GM18870 (cell line): ENCODE data around the gene LOXL1.
A peak's percentile ranks its signal among the peaks of the same experiment; 100 is the strongest.
"Not testable (repeated sequence)": the region's sequence is repeated elsewhere in the genome, so short reads cannot be mapped to it uniquely, and the experiment has no call there.

Experiments used
- ATAC-seq: cut with Tn5 transposase; IDR thresholded peaks from one replicate; pipeline ENCODE4 v1.9.1; 2021; ENCODE audit warnings: moderate library complexity; ENCODE audit not compliant: unreplicated experiment

The LOXL1 gene

GRCh38 chr15:73951601-73952000 lies 25.3 kb downstream of the LOXL1 start:
- no peak for ATAC-seq

- ATAC-seq: no peak
Measured at GRCh38 chr15:73952171-73952912, 26.1 kb downstream of the LOXL1 start.

DNA sequence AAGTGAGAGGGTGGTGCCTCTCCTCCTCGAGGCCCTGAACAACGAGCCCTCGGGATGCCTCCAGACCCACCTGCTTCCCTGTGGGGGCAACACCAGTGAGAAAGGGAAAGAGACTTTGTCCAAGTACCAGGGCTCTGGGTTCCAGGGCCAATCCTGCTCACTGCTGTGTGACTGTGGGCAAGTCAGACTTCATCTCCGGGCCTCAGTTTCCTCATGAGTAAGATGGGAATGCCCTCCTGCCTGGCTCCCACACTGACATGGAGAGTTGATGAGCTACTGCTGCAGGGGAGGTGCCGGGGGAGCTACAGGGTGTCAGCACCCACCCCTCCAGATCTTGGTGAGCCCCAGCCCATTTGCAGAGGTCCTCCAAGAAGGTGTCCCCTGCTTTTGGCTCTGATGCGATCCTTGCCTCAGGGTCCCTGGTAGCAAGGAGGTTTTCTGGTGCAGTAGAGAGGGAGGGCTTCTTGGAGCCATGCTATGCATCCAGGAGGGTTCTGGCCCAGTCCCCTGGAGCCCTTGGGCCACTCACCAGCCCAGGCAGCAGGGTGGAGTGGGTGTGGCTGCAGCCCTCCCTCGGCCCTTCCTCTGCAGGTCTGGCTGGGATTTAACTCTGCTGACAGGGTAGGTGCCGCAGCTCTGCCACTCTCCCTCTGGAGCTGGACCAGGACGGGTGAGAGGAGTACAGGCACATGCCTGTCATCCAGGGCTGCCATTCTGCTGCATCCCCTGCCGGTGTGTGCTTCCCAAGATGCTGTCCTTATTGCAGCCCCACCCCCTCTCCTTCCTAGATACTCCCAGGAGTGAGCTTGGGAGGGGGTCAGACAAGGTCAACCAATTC lies 26.9 kb downstream of the LOXL1 start:
- no peak for ATAC-seq

DNA sequence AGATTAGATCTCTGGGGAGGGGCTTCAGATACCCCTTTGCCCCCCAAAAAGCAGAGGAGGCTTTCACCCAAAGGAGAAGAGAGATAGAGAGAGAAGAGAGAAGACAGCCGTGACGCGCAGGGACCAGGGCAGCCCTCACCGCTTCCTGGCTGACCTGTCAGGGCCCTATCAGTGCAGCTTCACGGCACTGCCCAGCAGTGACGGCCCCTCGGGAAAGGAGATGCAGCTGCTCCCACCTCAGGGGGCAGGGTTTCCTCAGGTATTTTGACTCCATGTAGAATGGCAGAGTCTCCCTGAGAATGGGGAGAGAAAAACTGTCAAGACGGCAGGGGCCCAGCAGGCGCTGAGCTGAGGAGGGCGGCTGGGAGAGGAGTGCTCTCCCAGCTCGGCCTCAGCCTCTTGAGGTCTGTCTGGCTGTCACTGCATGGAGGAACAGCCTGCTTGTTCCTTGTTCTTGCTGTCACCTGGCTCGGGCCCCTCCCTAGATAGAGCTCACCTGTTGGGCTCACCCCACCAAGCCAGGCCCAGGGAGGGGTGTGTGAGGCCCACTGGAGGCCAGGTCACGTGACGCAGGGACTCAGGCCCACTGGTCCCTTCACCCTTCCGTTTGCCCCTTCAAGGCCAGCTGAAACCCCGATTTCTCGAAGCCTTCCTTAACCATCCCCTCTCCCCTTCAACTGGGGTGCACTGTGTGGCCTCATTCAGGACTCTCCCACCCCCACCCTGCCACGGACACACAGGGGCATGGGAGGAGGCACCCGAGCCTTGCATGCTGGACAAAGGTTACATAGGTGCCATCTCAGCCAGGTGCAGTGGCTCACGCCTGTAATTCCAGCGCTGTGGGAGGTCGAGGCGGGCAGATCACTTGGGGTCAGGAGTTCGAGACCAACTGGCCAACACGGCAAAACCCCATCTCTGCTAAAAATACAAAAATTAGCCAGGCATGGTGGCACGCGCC lies 28.2 kb downstream of the LOXL1 start:
- ATAC-seq: no peak

- ATAC-seq: no peak
Measured at GRCh38 chr15:73955326-73955725, 29.1 kb downstream of the LOXL1 start.

DNA sequence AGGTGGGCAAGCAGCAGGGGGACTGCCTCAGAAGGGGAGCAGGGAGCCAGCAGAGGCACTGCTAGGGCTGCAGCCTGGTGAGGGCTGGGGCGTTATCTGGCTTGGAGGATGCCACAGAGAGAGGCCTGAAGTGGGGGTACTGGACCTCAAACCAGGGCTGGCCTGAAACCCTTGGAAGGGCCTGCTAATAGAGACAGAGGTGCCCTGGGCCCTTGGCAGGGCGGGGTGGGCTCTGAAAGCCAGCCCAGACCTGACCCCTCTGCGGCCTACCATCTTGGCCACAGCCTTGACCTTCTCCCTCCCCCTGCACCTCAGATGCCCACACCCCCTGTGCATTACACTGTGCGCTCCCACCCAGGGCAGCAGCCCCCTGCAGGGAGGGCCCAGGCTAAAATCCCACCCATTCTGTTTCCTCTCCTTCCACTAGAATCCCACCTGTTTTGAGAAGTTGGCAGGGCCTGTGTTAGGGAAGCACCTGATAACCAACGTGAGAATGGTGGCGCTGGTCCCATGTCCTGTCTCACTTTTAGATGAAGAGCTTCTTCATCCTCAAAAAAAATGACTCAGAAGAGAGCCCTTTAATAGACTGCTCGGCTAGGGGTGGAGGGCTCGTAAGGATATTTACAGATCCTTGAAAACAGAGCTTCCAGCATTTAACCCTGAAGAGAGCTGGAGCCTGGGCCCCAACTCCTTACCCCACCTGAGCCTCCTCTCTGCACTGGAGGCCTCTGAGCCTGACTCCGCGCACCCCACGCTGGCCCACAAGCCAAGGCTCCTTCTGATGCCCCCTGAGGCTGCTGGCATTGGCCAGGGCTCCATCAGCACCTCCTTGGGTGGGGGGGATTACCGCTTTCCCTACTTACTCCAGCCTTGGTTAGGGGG lies 29.8 kb downstream of the LOXL1 start:
- ATAC-seq: no peak

DNA sequence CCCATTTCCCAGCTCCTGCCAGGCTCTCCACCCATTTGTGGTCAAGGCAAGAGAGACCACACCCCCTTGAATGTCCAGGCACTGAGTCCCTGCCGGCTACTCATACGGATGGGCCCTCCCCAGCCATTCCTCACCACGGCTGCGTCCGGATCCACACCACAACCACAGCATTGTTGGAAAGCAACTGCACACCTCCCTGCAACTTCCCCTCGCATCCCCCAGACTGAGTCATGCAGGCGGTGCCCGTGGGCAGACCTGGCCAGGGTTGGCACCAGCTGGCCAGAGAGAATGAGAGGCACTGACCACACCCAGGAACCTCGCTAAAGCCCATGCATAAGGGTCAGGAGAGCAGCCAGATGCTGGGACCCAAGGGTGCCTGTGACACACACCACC lies 30.5 kb downstream of the LOXL1 start:
- ATAC-seq: no peak

DNA sequence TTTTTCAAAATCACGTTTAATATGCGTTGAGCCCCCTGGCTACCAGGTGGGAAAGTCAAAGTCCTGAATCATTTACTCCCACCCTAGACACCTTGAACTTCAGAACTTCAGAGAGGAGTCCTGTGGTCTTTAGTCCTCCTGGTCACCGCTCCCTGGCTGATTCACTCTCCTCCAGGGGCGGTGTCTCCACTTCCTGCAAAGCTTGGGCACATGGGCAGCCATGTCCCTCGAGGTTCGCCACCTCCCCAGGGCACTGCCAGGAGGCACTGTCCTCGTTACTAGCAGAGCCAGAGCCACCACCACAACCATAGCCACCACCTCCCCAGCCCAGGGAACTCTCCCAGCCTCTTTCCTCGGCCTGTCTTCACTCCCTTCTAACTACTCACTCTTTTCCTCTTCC lies 31.0 kb downstream of the LOXL1 start:
- ATAC-seq: no peak

DNA sequence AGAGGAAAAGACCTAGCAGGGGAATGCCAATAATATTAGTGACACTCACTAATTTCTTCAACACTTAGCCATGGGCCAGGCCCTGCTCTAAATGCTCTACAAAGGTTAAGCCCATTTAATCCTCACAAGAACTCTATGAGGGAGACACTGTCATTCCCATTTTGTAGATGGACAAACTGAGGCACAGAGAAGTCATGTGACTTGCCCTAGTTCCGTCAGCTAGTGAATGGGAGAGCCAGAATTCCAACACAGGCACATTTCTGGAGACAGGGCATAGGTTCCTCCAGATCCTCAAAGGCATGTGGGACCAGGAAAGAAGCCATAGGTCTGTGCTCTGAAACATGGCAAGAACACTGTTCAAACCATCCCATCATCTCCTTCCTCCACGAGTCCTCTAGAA lies 31.5 kb downstream of the LOXL1 start:
- no peak for ATAC-seq

GRCh38 chr15:73959012-73959581 lies 32.8 kb downstream of the LOXL1 start:
- no peak for ATAC-seq

GRCh38 chr15:73959801-73960200 lies 33.5 kb downstream of the LOXL1 start:
- no peak for ATAC-seq

GRCh38 chr15:73960472-73961070 lies 34.3 kb downstream of the LOXL1 start:
- not testable (repeated sequence) for ATAC-seq

DNA sequence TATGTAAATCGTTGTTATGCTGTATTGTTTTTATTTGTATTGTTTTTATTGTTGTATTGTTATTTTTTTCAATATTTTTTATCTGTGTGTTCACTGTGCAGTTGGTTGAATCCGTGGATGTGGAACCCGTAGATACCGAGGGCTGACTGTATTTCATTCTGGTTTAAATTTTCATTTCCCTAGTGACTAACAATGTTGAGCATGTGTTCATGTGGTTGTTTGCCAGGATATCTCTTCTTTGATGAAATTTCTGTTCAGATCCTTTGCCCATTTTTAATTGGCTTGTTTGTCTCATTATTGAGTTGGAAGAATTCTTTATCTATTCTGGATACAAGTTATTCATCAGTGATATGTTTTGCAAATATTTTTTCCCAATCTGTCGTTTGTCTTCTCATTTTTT lies 36.2 kb downstream of the LOXL1 start:
- ATAC-seq: no peak

DNA sequence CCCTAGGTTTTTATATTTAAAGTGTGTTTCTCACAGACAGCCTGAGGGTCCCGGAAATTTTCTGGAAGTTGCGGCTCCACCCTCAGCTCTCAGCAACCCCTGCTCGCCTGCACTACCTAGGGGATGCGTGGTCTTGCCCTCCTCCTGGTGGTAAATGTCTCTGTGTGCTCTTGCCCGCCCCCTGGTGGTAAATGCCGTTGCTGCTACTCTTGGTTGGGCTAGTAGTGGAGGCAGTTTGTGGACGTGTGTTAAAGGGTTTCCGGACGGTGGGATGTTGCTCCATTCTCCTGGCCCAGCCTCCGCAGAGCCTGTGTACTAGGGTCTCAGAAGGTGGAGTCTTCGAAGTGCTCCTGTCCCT lies 38.5 kb downstream of the LOXL1 start:
- no peak for ATAC-seq

- no peak for ATAC-seq
Measured at GRCh38 chr15:73965094-73965757, 39.0 kb downstream of the LOXL1 start.

DNA sequence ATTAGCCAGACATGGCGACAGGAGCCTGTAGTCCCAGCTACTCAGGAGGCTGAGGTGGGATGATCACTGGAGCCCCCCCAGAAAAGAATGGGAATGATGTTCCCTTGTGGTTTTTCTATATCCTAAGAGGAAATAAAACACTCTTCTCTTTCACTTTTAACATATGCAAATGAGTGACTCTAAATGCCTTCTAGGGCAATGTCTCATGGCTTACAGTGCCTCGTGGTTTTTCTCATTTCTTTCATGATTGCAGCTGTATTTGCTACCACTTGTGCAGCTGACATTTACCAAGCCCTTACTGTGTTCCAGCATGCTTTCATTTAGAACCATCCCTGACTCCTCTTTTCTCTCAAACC lies 39.5 kb downstream of the LOXL1 start:
- peak; percentile 57 for ATAC-seq

DNA sequence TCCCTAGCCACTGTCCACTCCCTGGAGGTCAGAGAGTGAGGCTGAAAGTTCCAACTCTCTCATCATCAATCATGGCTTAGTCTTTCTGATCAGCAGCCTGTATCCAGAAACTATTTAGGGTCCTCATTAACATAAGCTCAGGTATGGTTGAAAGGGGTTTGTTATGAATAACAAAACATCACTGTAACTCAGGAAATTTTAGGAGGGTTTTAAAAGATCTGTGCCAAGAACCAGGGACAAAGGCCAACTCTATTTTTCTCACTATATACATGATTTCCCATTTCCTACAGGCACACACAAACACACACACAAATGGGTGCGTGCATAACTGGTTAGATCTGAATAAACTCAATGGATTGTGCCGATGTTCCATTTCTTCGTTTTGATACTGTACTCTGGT lies 42.2 kb downstream of the LOXL1 start:
- no peak for ATAC-seq

DNA sequence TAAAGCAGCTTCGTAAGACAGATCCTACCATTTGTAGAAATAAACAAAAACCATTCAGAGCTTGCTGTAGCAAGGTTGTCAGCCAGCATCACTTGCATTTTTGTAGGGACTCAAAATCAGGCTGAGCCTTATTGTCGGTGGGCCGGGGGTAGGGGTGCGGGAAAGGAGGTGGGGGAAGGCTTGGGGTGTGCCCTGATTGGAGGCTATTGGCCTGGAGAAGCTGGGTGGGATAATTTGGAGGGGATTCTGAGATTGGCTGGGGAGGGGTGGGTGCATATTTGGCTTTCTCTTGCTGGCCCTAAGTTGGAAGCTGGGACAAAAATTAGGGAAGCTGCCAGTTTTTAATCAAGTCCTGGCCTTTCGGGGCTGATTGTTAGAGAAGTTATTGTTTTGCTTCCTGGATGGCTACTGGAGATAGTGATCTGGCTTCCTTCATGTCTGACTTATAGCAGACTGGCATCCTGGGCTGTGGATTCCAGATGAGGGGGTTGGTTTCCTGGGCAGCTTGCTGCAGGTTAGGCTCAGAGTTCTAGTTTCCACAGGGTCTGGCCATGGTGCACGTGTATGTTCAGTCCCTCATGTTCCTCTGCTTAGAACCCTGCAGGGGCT lies 43.0 kb downstream of the LOXL1 start:
- no peak for ATAC-seq
